WTC11 (cell line): ENCODE results near the gene CCDC144A.
"Not testable (repeated sequence)": the region's sequence is repeated elsewhere in the genome, so short reads cannot be mapped to it uniquely, and the experiment has no call there.

Experiments used
- CBFB ChIP-seq: sonication (generic); formaldehyde crosslinking; IDR thresholded peaks from 2 replicates; pipeline ENCODE4 v1.8.1; 2022; ENCODE audit warnings: mild to moderate bottlenecking, low read depth, missing genetic modification reagents
- CTCF ChIP-seq: fragments of 200-600 bp; IDR thresholded peaks from 2 replicates; pipeline ENCODE4 v1.8.0; 2022; ENCODE audit warnings: antibody characterized with exemption
- E2F1 ChIP-seq: sonication (generic); formaldehyde crosslinking; IDR thresholded peaks from 2 replicates; pipeline ENCODE4 v1.8.0; 2022; ENCODE audit warnings: mild to moderate bottlenecking, missing genetic modification reagents
- ESRRA ChIP-seq: sonication (generic); formaldehyde crosslinking; IDR thresholded peaks from 2 replicates; pipeline ENCODE4 v1.8.1; 2022; ENCODE audit warnings: mild to moderate bottlenecking, missing genetic modification reagents, borderline replicate concordance
- IRF1 ChIP-seq: sonication (generic); formaldehyde crosslinking; IDR thresholded peaks from 2 replicates; pipeline ENCODE4 v1.8.0; 2023; ENCODE audit warnings: missing genetic modification reagents
- IRF2 ChIP-seq: sonication (generic); formaldehyde crosslinking; IDR thresholded peaks from 2 replicates; pipeline ENCODE4 v1.8.0; 2022; ENCODE audit warnings: low read depth, missing genetic modification reagents, borderline replicate concordance
- NR2C2 ChIP-seq: sonication (generic); formaldehyde crosslinking; IDR thresholded peaks from 2 replicates; pipeline ENCODE4 v1.8.0; 2022; ENCODE audit warnings: mild to moderate bottlenecking, missing genetic modification reagents
- PREB ChIP-seq: sonication (generic); formaldehyde crosslinking; IDR thresholded peaks from 2 replicates; pipeline ENCODE4 v1.8.1; 2022; ENCODE audit warnings: mild to moderate bottlenecking, missing genetic modification reagents, moderate library complexity, borderline replicate concordance
- TEAD1 ChIP-seq: sonication (generic); formaldehyde crosslinking; IDR thresholded peaks from 2 replicates; pipeline ENCODE4 v1.8.0; 2022; ENCODE audit warnings: mild to moderate bottlenecking, missing genetic modification reagents
- ZNF423 ChIP-seq: fragments of 250-450 bp; sonication (Bioruptor Pico); IDR thresholded peaks from 2 replicates; pipeline ENCODE4 v2.1.2; 2022; ENCODE audit warnings: mild to moderate bottlenecking, moderate library complexity
- TF ChIP-seq, protein P1 (sequence below): fragments of 250-450 bp; sonication (Bioruptor Pico); IDR thresholded peaks from 2 replicates; pipeline ENCODE4 v2.1.2; 2022; ENCODE audit warnings: mild to moderate bottlenecking, moderate library complexity

- TF ChIP-seq NR2C2 (CRISPR knock-in tag); CTCF; PREB (CRISPR knock-in tag); E2F1 (CRISPR knock-in tag); TEAD1; ZNF423 (CRISPR knock-in tag); ESRRA (CRISPR knock-in tag); CBFB; IRF2 (CRISPR knock-in tag); IRF1 (CRISPR knock-in tag): not testable (repeated sequence)
- TF ChIP-seq, protein P1, sequence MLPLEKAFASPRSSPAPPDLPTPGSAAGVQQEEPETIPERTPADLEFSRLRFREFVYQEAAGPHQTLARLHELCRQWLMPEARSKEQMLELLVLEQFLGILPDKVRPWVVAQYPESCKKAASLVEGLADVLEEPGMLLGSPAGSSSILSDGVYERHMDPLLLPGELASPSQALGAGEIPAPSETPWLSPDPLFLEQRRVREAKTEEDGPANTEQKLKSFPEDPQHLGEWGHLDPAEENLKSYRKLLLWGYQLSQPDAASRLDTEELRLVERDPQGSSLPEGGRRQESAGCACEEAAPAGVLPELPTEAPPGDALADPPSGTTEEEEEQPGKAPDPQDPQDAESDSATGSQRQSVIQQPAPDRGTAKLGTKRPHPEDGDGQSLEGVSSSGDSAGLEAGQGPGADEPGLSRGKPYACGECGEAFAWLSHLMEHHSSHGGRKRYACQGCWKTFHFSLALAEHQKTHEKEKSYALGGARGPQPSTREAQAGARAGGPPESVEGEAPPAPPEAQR: not testable (repeated sequence)
These were observed 99.0 kb downstream of the CCDC144A start for GRCh38 chr17:16788889-16789536.
